Activated CD4-positive, alpha-beta T cell treated with anti-CD3 and anti-CD28 coated beads for 1 hour (primary cell): ENCODE results near the gene TSNAX.

Experiments used
- DNase-seq: peaks from one replicate; pipeline ENCODE4 v3.0.0-alpha.2; 2020

The TSNAX gene

GRCh38 chr1:231603598-231604275 is 75.3 kb downstream of the TSNAX start:
- no peak for DNase-seq

GRCh38 chr1:231604276-231604621 is 75.8 kb downstream of the TSNAX start:
- DNase-seq: no peak

- DNase-seq: no peak
Observed at GRCh38 chr1:231605149-231606100, 77.0 kb downstream of the TSNAX start.

- DNase-seq: no peak
Observed at GRCh38 chr1:231606712-231607111, 78.2 kb downstream of the TSNAX start.

DNA sequence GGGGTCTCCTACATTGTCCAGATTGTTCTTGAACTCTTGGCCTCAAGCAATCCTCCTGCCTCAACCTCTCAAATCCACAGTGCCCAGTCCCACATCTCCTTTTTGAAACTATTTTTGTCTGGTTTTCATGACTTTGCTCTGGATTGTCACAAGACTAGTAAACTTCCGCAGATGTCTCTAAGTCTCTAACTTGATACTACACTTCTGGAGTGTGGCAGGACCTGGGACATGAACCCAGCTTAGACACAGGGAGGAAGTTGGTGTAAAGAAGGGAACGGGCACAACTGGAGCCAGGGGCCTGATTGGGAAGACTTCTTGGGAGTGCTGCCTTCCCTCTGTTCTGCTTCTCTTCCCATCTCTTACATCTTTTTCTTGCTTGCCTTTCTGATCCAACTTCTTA is 81.9 kb downstream of the TSNAX start:
- DNase-seq: no peak

- DNase-seq: no peak
Observed at GRCh38 chr1:231611111-231611510, 82.6 kb downstream of the TSNAX start.

GRCh38 chr1:231611851-231612250 is 83.4 kb downstream of the TSNAX start:
- no peak for DNase-seq

- no peak for DNase-seq
Observed at GRCh38 chr1:231612393-231613089, 84.1 kb downstream of the TSNAX start.

DNA sequence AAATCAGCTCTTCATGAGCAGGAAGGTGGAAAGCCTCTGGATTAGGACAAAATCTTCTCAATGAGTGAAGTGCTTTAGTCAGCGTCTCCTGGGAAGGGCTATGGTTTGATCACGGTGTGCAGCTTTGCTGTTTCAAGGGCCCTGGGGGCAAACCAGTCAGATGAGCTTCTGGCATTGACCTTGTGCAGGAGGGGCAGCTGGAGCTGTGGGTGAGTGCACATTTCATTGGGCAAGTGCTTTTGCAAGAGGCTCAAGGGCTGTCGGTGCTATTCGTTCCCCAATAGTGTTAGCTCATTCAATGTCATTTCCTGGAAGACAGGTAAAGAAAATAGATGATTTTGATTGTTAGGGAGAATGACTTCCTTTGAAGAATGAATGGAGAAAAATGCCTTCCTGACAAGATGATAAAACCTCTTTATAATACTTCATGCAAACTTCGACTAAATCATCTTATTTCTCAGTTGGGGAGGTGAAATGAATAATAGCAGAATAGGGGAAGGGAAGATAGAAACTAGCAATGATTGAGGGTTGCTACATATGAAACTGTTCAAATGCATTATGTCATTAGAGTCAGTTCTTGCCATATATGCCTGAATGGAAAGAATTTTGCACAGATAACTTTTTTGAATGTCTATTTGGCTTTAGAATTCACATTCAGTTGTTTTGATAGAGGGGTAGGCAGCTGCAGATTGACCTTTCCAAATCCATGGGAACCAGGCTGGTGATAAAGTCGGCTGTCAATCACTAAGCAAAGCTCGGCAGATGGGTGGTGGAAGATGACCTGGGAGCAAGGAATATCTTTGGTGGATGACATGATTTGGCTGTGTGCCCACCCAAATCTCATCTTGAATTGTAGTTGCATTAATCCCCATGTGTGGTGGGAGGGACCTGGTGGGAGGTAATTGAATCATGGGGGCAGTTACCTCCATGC is 85.2 kb downstream of the TSNAX start:
- no peak for DNase-seq
